ENCODE results near the gene TRRAP.

- TF ChIP-seq, protein P1, sequence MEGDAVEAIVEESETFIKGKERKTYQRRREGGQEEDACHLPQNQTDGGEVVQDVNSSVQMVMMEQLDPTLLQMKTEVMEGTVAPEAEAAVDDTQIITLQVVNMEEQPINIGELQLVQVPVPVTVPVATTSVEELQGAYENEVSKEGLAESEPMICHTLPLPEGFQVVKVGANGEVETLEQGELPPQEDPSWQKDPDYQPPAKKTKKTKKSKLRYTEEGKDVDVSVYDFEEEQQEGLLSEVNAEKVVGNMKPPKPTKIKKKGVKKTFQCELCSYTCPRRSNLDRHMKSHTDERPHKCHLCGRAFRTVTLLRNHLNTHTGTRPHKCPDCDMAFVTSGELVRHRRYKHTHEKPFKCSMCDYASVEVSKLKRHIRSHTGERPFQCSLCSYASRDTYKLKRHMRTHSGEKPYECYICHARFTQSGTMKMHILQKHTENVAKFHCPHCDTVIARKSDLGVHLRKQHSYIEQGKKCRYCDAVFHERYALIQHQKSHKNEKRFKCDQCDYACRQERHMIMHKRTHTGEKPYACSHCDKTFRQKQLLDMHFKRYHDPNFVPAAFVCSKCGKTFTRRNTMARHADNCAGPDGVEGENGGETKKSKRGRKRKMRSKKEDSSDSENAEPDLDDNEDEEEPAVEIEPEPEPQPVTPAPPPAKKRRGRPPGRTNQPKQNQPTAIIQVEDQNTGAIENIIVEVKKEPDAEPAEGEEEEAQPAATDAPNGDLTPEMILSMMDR (IDR thresholded peaks at IDR 0.05 in 8 of 11, conservative IDR thresholded peaks at IDR 0.05 in 3 of 11) = no peak
- TF ChIP-seq POLR2AphosphoS5 (IDR thresholded peaks at IDR 0.05) = no peak
- no peak for TF ChIP-seq POLR2A (IDR thresholded peaks at IDR 0.05)
Measured at GRCh38 chr7:99003419-99003818, 125.1 kb downstream of the TRRAP start.
